C4-2B (cell line): ENCODE data around the gene RAB31.

Experiments used
- H3K27ac ChIP-seq: fragments of 450-650 bp; 2 replicates; pipeline ENCODE4 v1.5.1; 2017
- CTCF ChIP-seq: fragments of 450-650 bp; conservative IDR thresholded peaks from 2 replicates; pipeline ENCODE4 v1.5.1; 2017; ENCODE audit warnings: mild to moderate bottlenecking
- ZFX ChIP-seq: fragments of 450-650 bp; IDR thresholded peaks from 2 replicates; pipeline ENCODE4 v1.6.1; 2017

Gene RAB31

GRCh38 chr18:9829397-9829712 lies 121.3 kb downstream of the RAB31 start:
- TF ChIP-seq CTCF = no peak
- no peak for TF ChIP-seq ZFX
- H3K27ac ChIP-seq = no peak overlapping the region

DNA sequence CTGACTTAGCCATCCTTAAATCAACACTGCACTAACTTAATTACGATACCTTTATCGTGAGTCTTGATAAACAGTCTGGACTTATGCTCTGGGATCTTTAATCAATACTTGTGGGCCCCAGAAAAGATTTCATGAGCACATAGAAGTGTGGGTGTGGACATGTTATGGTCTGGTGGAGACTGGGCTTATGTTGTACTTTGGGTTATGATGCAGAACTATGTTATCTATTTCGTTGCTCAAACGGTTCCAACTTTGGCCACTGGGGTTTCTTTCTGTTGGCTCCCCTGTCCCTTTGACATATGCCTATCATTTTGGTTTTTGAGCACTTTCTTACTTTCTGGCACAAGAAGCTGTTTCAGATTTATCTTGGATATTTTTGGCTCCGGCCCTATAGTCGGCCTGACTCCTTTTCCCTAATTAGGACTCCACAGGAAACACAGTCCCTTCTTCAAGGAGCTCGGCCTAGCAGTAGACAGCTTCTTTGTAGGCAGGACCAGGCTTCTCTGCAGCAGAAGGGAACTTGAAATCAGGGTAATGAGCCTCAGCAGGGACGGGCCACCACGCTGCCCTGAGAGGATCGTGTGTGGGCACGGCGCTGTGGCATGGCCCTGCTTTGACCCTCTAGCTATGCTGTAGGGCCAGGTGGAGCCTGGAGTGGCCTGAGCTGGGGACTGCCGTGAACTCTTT lies 123.1 kb downstream of the RAB31 start:
- no peak overlapping the region for H3K27ac ChIP-seq
- no peak; the same call in 1 of the 2 replicates for TF ChIP-seq CTCF
- no peak for TF ChIP-seq ZFX

DNA sequence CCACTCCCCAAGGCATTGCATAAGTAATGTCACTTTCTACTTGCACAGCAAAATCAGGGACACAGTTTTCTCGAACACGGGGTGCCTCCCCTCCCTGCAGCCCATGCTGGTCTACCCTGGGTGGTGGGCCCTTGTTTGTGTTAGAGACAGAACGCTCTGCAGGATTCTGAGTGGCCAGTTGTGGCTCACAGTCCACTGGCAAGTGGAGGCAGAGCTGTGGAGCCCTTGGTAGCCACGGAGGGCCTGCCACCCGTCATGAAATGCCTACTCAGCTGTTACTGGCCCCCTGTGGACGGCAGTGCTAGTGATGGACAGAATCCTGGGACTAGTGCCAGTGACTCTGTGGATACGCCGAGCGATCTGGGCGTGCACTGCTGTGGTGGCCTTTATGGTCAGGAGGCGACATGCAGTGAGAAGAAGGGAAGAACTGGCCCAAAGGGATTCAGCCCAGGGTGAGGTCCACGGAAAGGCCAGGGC lies 123.7 kb downstream of the RAB31 start:
- H3K27ac ChIP-seq = no peak overlapping the region
- TF ChIP-seq CTCF (no peak), ZFX (no peak)

DNA sequence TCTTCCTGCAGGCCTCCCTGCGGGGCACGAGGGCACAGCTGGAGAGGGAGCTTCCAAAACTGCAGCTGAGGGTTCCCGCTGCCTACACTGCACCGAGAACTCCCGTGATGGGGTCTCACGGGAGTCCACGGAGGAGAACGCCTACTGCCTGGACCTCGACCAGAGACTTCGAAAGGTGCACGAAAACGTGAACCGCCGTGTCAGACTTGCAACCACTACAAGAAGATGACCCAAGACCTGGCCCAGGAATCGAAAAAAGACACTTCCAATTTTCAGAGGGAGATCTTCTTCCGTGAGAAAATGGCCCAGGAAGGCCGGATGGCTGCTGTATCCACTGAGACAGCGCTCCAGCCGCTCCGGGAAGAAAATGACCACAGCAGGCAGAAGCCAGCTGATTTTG lies 124.8 kb downstream of the RAB31 start:
- no peak overlapping the region for H3K27ac ChIP-seq
- TF ChIP-seq CTCF (no peak), ZFX (no peak)

GRCh38 chr18:9834551-9834950 lies 126.5 kb downstream of the RAB31 start:
- H3K27ac ChIP-seq = no peak overlapping the region
- TF ChIP-seq ZFX (no peak), CTCF (no peak)

DNA sequence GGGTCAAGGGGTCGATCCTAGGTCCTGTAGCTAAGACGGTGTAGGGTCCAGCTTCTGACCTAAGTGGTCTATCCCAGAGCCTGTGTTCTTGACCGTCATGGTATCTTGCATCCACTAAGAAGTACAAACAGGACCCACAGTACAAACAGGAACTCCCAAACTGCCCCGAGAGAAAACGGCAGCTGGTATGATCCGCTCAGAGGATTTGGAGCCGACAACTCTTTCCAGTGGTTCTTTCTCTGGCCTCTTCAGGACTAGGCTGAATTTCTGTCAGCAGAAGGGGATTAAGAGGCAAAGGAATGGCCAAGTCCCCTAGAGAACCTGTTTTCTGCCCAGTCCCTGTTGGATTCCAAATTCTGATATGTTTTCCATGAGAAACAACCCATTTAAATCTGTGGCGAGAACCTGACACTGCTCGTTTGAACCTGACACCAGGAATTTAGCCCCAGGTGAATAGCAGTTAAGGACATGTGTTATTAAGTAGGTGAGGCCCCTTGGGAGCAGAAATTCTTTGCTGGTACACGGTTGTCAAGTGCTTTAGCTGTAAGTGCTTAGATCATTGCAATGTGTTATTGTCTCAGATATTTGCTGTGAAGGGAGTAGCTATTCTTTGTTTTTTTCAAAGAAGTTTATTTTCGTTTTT lies 127.1 kb downstream of the RAB31 start:
- H3K27ac ChIP-seq = no peak overlapping the region
- TF ChIP-seq ZFX = no peak
- no peak for TF ChIP-seq CTCF

DNA sequence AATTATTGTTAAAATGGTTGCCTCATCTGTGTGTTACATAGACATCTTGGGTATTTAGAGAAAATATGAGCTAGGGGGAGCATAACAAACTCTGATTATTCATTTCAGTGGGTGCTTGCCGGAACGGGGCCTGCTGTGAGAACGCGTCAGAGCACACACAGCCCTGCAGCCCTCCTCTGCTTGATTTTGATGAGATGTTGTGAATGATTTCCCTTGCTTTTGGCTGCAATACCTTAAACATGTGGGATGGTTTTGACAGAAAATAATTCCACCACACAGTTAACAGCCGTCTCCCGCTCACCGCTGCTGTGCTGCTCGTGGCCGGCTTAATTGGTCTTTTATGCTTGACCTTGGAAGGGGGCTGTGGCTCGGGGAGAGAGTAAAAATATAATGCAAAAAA lies 127.7 kb downstream of the RAB31 start:
- no peak for TF ChIP-seq ZFX
- TF ChIP-seq CTCF = no peak
- H3K27ac ChIP-seq = no peak overlapping the region
